Activated CD4-positive, alpha-beta T cell treated with anti-CD3 and anti-CD28 coated beads, Interleukin-10, Interleukin-2, amounts not matched to agents 100 ng/mL and 50 ng/mL, durations not matched to agents 16 hours and 8 hours (primary cell): Measurements from ENCODE around the gene NEDD4.
A peak's percentile ranks its signal among the peaks of the same experiment; 100 is the strongest.
"Not testable (repeated sequence)": the region's sequence is repeated elsewhere in the genome, so short reads cannot be mapped to it uniquely, and the experiment has no call there.

ENCODE experiments used
- DNase-seq: peaks from one replicate; pipeline ENCODE4 v3.0.0-alpha.2; 2020

NEDD4 gene

GRCh38 chr15:55993111-55993803 lies at the start of gene NEDD4:
TSS of gene NEDD4 (minus strand) at chr15:55993612. CDS start at chr15:55993555, 57 bp downstream.
- DNase-seq: peak; percentile 90

GRCh38 chr15:56042498-56042897 lies 49.1 kb upstream of the NEDD4 start:
- no peak for DNase-seq

- no peak for DNase-seq
Observed at GRCh38 chr15:56042031-56042430, 48.6 kb upstream of the NEDD4 start.

GRCh38 chr15:56040081-56041035 lies 46.9 kb upstream of the NEDD4 start:
- DNase-seq: peak; percentile 7

GRCh38 chr15:56038707-56039106 lies 45.3 kb upstream of the NEDD4 start:
- DNase-seq: no peak

GRCh38 chr15:56038015-56038414 lies 44.6 kb upstream of the NEDD4 start:
- DNase-seq: peak; percentile 12

GRCh38 chr15:56036546-56037067 lies 43.2 kb upstream of the NEDD4 start:
- no peak for DNase-seq

- no peak for DNase-seq
Observed at GRCh38 chr15:56035166-56035565, 41.8 kb upstream of the NEDD4 start.

- peak; percentile 15 for DNase-seq
Observed at GRCh38 chr15:56034514-56034913, 41.1 kb upstream of the NEDD4 start.

GRCh38 chr15:56032373-56032772 lies 39.0 kb upstream of the NEDD4 start:
- no peak for DNase-seq

GRCh38 chr15:56031836-56032235 lies 38.4 kb upstream of the NEDD4 start:
- DNase-seq: no peak

- no peak for DNase-seq
Observed at GRCh38 chr15:56031402-56031801, 38.0 kb upstream of the NEDD4 start.

- DNase-seq: no peak
Observed at GRCh38 chr15:56028430-56028829, 35.0 kb upstream of the NEDD4 start.

GRCh38 chr15:56023160-56023559 lies 29.7 kb upstream of the NEDD4 start:
- not testable (repeated sequence) for DNase-seq

GRCh38 chr15:56019819-56020486 lies 26.5 kb upstream of the NEDD4 start:
- no peak for DNase-seq

GRCh38 chr15:56019060-56019793 lies 25.8 kb upstream of the NEDD4 start:
- no peak for DNase-seq

GRCh38 chr15:56017920-56018319 lies 24.5 kb upstream of the NEDD4 start:
- DNase-seq: no peak

- no peak for DNase-seq
Observed at GRCh38 chr15:56017511-56017910, 24.1 kb upstream of the NEDD4 start.

GRCh38 chr15:56016281-56016680 lies 22.9 kb upstream of the NEDD4 start:
- no peak for DNase-seq

- DNase-seq: no peak
Observed at GRCh38 chr15:56014677-56015076, 21.3 kb upstream of the NEDD4 start.

- DNase-seq: not testable (repeated sequence)
Observed at GRCh38 chr15:56007053-56007452, 13.6 kb upstream of the NEDD4 start.

- not testable (repeated sequence) for DNase-seq
Observed at GRCh38 chr15:56006371-56006770, 13.0 kb upstream of the NEDD4 start.
